CD4-positive, alpha-beta T cell treated with Interleukin-15 for 4 hours (primary cell): Measurements from ENCODE around the gene GRIK2.

ENCODE experiments used
- DNase-seq: peaks from one replicate; pipeline ENCODE4 v3.0.0-alpha.2; 2020; ENCODE audit warnings: low spot score

GRIK2 gene

GRCh38 chr6:101458336-101458735 lies 64.8 kb downstream of the GRIK2 start:
- no peak for DNase-seq

DNA sequence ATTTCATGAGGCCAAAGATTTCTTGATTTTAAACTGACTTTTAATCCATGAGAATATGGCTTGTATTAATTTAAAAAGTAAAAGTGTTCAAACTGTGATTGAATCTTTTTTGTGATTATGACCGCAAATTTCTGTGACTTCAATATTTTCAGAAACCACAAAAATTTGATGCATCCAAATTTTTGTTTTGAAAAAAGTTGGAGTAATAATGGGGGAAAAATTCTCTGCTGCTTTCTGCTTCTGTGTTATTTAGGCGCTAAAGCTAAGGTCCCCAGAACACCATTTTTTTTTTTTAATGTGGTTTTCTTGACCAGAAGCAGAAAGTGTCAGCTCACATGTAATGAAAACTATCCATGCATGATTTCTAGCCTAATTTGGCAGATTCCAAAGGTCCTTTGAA lies 65.3 kb downstream of the GRIK2 start:
- DNase-seq = no peak

DNA sequence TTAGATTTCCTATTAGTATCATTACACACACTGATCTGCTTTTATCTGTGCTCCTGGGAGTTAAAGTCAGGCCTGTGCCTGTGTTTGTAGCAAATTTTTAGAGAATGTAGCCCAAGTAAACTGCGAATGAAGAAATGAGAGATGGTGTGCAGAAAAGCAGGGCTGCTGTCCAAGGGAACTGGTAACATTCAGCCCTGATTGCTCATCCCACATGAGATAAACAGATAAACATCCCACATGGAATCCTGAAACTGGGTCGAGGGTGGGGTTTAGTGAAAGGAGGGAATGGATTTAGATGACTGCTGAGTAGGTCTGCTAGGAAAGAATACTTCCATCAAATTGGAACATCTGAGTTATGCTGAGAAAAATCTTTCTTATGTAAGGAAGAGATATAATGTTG lies 69.1 kb downstream of the GRIK2 start:
- DNase-seq = no peak

GRCh38 chr6:101465863-101466262 lies 72.4 kb downstream of the GRIK2 start:
- no peak for DNase-seq

DNA sequence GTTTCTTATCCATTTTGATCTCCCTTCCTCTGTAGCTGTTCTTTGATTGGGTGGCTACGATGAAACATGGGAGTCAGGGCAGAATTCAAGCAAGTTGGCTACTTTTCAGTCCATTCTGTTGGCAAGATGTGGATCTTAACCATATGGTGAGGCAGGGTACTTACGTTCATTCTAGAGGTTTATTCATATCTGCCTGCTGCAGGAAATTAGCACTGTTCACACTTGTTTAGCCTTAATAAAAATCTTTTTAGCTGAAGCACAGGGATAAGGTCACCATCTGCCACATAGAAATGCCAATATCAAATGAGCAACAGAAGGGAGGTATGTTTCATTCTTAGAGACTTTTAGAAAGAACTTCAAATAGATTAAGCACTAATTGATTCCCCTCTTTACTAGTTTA lies 83.9 kb downstream of the GRIK2 start:
- no peak for DNase-seq

DNA sequence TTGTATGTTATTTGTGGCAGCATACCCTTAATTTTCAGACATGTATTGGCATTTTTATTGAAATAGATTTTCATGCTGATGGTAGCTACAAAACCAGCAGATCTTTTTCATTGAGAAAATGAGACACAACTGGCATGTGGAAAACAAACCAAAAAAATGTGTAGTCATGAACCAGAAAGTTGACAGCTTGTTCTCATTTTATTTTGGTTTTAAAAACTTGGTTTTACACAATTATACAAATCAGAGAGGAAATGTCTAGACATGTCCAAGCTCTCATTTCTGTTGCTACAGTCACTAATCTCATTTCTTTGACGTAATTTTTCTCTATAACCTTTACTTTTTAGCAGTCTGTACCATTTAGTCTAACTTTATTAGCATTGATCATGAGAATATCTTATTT lies 85.4 kb downstream of the GRIK2 start:
- DNase-seq = no peak

DNA sequence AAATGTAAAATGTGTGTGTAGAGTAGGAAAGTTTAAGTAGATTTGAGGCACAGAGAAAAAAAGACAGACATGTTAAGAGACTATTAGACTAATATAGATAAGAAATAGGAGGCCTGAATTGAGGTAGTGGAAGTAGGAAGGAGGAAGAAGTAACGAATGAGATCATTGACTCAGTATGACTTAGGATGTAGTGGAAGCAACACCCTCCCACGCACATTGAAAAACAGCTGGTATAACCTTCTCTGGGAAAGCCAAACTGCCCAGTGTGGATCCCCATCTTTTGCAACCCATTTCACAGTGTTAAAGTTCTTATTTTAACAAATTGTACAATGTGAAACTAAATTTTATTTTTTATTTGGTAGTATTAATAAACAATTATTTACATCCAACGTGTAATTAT lies 89.1 kb downstream of the GRIK2 start:
- DNase-seq = no peak

DNA sequence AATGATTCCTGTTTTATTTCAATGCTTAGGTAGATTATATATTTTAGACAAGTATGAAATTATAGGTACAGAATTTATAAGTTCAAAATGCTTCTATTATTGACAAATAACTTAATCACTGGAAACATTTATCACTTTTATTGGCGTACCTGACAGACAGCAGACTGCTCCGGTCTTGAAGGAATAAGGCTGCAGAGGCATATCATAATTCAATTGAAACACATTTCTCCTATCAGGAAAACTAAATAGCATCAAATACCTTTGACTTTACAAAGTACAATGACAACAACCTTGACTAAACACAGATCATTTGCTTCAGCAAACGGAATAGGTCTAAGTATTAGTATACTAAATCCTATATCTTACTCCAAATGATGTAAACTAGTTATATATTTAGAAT lies 91.3 kb downstream of the GRIK2 start:
- no peak for DNase-seq

GRCh38 chr6:101486124-101486523 lies 92.6 kb downstream of the GRIK2 start:
- DNase-seq = no peak

DNA sequence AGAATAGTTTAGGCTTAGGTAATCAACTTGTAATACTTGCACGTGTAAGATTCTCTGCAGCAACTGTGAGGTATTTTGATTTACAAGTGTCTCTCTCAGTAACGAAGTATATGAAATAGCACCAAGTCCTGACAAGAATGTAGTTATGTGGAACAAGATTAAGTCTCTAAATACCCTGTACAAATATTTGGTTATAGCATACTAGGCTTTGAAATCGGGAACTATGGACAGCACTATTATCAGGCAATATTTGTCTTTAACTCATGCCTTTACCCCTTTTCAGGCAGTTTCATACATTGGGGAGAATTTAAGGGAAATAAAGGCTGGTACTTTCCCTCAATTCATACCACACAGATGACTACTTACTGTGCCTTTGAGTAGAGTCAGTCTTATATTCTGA lies 93.2 kb downstream of the GRIK2 start:
- no peak for DNase-seq

- DNase-seq = no peak
These were observed 95.9 kb downstream of the GRIK2 start for GRCh38 chr6:101489456-101489855.

GRCh38 chr6:101490857-101491256 lies 97.3 kb downstream of the GRIK2 start:
- no peak for DNase-seq

DNA sequence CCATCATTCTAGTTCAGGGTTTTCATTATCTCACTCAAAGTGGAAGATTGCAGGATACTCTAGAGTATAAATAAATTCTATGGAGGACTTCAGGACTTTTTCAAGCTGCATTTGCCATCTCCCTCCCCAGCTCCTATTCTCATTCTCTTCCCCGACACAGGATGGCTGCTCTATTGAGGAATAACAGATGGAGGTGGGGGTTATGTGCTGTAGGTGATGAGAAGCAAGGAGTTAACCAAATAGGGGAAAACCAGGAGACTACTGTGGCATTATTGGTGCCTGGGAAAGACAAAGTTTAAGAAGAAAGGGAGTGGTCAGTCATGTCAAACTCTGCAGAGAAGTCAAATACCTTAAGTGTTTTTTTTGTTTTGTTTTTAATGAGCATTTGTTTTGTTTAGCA lies 109.3 kb downstream of the GRIK2 start:
- no peak for DNase-seq

- DNase-seq = no peak
These were observed 116.0 kb downstream of the GRIK2 start for GRCh38 chr6:101509536-101509935.

DNA sequence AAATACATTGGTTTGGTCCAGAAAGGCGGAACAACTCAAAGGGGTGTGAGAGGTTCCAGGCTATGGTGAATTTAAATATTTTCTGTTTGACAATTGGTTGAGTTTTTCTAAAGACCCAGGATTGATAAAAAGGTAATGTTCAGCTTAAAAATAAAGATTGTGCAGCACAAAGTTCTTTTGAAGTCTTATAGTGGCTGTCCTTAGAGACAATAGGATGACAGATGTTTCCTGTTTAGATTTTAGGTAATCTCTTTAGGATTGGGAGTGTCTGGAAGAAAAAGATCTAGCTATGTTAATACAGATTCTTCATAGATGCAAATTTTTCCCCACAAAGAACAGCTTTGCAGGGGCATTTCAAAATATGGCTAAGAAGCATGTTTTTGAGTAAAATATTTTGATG lies 119.7 kb downstream of the GRIK2 start:
- no peak for DNase-seq

DNA sequence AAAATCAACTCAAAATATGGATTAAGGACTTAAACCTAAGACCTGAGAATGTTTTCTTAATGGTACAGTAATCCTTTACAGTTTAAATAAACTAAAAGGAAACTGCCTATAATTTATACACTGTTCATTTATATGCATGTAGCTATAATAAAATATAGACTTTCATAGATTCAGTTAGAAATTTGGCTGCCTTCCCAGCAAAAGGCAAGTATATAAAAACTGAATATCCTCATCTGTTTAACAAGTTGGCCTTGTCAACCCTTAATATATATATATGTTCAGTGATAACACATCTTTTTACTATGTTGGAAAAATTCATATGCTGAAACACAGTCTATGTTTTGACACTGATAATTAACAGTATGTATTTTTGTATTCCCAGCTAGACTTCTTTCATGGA lies 123.1 kb downstream of the GRIK2 start:
- DNase-seq = no peak

GRCh38 chr6:101517632-101518031 lies 124.1 kb downstream of the GRIK2 start:
- no peak for DNase-seq

DNA sequence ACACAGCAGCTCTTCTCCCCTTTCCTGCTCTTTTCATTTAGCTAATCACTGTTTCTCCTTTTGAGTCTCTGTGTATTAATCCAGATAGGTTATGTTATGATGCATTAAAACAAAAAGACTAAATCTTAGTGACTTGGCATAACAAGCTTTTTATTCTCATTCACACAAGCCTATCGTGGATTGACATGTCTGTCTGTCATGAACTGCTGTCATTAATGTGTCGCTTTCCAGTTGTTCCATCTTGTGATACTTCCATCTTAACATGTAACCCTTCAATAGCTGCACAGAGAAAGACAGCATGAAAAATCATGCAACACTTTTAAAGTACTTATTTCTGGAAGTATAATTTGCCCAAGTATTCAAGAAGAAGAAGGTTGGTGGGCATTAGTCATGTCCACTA lies 128.7 kb downstream of the GRIK2 start:
- no peak for DNase-seq

GRCh38 chr6:101527467-101527866 lies 134.0 kb downstream of the GRIK2 start:
- no peak for DNase-seq

GRCh38 chr6:101528801-101529200 lies 135.3 kb downstream of the GRIK2 start:
- no peak for DNase-seq

GRCh38 chr6:101531538-101531937 lies 138.0 kb downstream of the GRIK2 start:
- no peak for DNase-seq

GRCh38 chr6:101534386-101534785 lies 140.9 kb downstream of the GRIK2 start:
- no peak for DNase-seq

DNA sequence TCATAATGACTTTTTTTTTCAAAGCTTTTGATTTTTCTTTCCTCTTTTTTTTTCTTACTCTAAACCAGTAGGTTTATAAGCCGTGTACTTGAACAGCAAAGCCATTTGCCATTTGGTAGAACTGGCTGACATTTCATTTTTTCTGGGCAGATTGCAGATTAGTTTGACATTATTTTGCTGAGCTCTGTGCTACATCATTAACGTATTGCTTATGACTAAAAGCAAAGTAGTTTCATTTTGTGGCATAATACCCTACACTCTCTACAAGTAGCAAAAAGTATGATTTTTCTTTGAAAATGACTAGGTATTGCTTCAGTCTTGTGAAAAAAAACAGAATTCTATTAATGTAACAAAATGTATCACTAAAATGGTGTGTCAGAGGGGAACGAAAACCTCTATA lies 141.3 kb downstream of the GRIK2 start:
- DNase-seq = no peak

DNA sequence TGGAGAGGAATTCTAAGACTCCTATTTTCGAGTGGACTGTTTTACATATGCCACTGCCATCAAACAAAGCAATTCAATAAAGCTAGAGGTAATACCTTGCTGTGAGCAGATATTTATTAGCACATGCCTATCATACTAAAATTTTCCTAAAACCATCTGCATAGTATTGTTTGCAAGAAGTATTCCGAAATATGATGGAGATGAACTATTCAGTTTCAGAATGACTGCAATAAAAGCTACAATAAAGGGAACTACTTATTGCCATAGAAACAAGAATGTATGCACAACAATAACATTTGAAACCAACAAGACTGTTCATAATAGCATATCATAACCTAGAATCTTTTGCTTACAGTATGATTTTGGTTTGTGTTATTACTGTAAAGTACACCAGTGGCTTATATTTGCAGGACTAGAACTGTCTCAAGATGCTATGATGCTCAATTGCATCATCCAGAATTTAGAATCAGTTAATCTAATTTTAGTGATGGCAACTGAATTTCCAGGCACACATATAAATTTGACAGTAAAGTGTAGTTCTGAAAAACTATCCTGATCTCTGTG lies 144.3 kb downstream of the GRIK2 start:
- no peak for DNase-seq
